Medulla oblongata (tissue), 1 donor: ENCODE results near the gene FOXO3B.
"Not testable (repeated sequence)": the region's sequence is repeated elsewhere in the genome, so short reads cannot be mapped to it uniquely, and the experiment has no call there.

Experiments
- DNase-seq: peaks from one replicate; pipeline ENCODE4 v3.0.0-alpha.2; 2015; ENCODE audit errors: extremely low spot score

Gene FOXO3B

GRCh38 chr17:18650094-18650493 lies 32.0 kb downstream of the FOXO3B start:
- not testable (repeated sequence) for DNase-seq

GRCh38 chr17:18644291-18644690 lies 37.8 kb downstream of the FOXO3B start, which contains the start of gene TBC1D28:
TBC1D28 (minus strand) TSS chr17:18644391; CDS start chr17:18641352, 3,039 bp downstream.
- not testable (repeated sequence) for DNase-seq

- DNase-seq, result not testable (repeated sequence)
Observed at GRCh38 chr17:18643124-18643523, 39.0 kb downstream of the FOXO3B start.

DNA sequence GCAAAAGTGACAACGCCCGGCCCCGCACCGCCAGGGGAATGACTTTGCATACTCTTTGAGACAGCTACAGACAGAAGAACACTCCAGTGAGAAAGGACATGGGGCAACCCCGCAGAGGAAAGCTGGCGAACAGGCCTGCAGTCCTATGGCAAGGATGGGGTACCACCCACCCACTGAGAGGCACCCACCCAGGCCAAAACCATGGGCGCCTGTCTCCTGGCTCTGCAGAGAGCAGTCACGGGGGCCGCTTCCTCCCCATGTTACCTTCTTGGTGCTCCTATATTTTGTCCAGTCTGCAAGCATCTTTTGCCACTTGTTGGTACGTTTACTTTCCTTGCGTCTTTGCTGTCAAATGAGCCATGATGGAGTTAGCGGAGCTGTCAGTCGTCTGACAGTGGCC lies 43.8 kb downstream of the FOXO3B start:
- not testable (repeated sequence) for DNase-seq

GRCh38 chr17:18636237-18636636 lies 45.9 kb downstream of the FOXO3B start:
- DNase-seq, result not testable (repeated sequence)

- not testable (repeated sequence) for DNase-seq
Observed at GRCh38 chr17:18635773-18636172, 46.3 kb downstream of the FOXO3B start.

DNA sequence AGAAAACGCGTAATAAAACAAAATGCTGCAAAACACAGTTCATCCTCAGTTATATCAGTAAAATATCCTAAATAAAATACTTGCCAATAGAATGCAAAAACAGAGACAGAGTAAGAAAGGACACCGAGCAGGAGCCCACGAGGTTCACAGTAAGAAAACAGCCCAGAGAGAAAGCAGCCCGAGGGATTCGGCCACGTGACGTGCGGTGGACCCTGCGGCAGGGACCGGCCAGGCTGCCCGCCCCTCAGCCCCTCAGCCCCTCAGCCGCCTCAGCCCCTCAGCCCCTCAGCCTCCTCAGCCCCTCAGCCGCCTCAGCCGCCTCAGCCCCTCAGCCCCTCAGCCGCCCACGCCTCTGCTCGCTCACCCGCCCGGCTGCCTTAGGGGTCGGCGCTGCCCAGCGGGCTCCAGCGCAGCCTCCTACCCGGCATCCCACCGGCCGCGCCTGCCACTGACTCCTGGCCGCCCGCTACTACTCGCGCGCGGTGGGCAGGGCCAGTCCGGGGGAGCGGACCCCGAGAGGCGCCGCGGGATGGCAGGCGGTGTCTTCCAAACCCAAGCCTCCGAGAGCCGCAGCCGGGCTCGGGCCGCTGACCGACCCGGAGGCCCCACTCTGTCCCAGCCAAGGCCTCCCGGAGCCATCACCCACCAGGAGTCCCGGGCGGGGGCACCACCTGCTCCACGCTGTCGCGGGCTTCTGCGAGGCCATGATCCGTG lies 47.4 kb downstream of the FOXO3B start:
- DNase-seq, result not testable (repeated sequence)
